Progenitor cell of endocrine pancreas (in vitro differentiated cells): ENCODE results near the gene AKR1B15. TPM values are rescaled to one million over a fixed set of nuclear protein-coding genes. Genes with fewer than 3 reads are reported as not detected.

Source experiments
- DNase-seq: peaks from one replicate; pipeline ENCODE4 v3.0.0; 2021; ENCODE audit warnings: low spot score; ENCODE audit not compliant: unreplicated experiment
- H3K27ac Mint-ChIP-seq: 2 replicates; pipeline ENCODE4 v1.8.0; 2021; ENCODE audit warnings: mild to moderate bottlenecking, moderate library complexity, mixed read lengths
- H3K27me3 Mint-ChIP-seq: 2 replicates; pipeline ENCODE4 v1.8.0; 2021; ENCODE audit warnings: mixed read lengths
- H3K36me3 Mint-ChIP-seq: 2 replicates; pipeline ENCODE4 v1.8.0; 2022; ENCODE audit warnings: mixed read lengths; ENCODE audit not compliant: insufficient read depth
- H3K4me1 Mint-ChIP-seq: 2 replicates; pipeline ENCODE4 v1.8.0; 2021; ENCODE audit warnings: low read depth, mixed read lengths
- H3K4me3 Mint-ChIP-seq: 2 replicates; pipeline ENCODE4 v1.8.0; 2021; ENCODE audit warnings: low read depth, mild to moderate bottlenecking, moderate library complexity, mixed read lengths
- H3K9me3 Mint-ChIP-seq: 2 replicates; pipeline ENCODE4 v1.8.0; 2021; ENCODE audit warnings: low read depth, mixed read lengths
- CTCF ChIP-seq: fragments of 200-600 bp; sonication (generic); IDR thresholded peaks from one replicate; pipeline ENCODE4 v1.5.0; 2021; ENCODE audit warnings: antibody characterized with exemption, mild to moderate bottlenecking; ENCODE audit not compliant: unreplicated experiment
- long read RNA-seq: library from polyadenylated mRNA; unstranded; transcript quantifications from one replicate; pipeline ENCODE4 v2.0.0, GENCODE V29; 2020
- total RNA-seq: library from RNA; stranded (reverse); gene quantifications from 2 replicates; pipeline ENCODE4 v1.2.1, GENCODE V29; 2021

Gene AKR1B15
- not detected in 2 replicates for total RNA-seq
- long read RNA-seq, result 0 reads

- DNase-seq, result no peak
- H3K9me3 Mint-ChIP-seq, result no peaks in the 10 kb centered on the region
- H3K27me3 Mint-ChIP-seq, result peaks cover 21% of the 10 kb centered on the region
- peak within 1 kb of the TSS; percentile 75 for H3K4me3 Mint-ChIP-seq
- no peak for TF ChIP-seq CTCF
- H3K27ac Mint-ChIP-seq, result no peak within 1 kb of the TSS
- peaks cover 22% of the 10 kb centered on the region for H3K4me1 Mint-ChIP-seq
- H3K36me3 Mint-ChIP-seq, result no peaks in the 10 kb centered on the region
Measured at GRCh38 chr7:134548877-134549276, at the start of gene AKR1B15. TSS of gene AKR1B15 (plus strand) at chr7:134549110. CDS start at chr7:134564620, 15,510 bp downstream.

GRCh38 chr7:134500406-134500805, 48.5 kb upstream of the AKR1B15 start:
- Mint-ChIP-seq H3K4me3 (no peak overlapping the region), H3K36me3 (no peaks in the 10 kb centered on the region), H3K4me1 (no peaks in the 10 kb centered on the region), H3K27me3 (no peaks in the 10 kb centered on the region), H3K27ac (no peak overlapping the region), H3K9me3 (no peaks in the 10 kb centered on the region)
- DNase-seq, result no peak
- no peak for TF ChIP-seq CTCF

GRCh38 chr7:134500982-134501381, 47.9 kb upstream of the AKR1B15 start:
- H3K9me3 Mint-ChIP-seq, result no peaks in the 10 kb centered on the region

GRCh38 chr7:134502463-134503371, 46.2 kb upstream of the AKR1B15 start:
- Mint-ChIP-seq H3K4me3 (no peak overlapping the region), H3K27me3 (no peaks in the 10 kb centered on the region), H3K27ac (no peak overlapping the region), H3K36me3 (no peaks in the 10 kb centered on the region), H3K9me3 (no peaks in the 10 kb centered on the region), H3K4me1 (no peaks in the 10 kb centered on the region)
- DNase-seq, result no peak
- TF ChIP-seq CTCF, result no peak

More at GRCh38 chr7:134500982-134501381, 47.9 kb upstream of the AKR1B15 start:
- Mint-ChIP-seq H3K4me1 (no peaks in the 10 kb centered on the region), H3K27ac (no peak overlapping the region), H3K36me3 (no peaks in the 10 kb centered on the region), H3K4me3 (no peak overlapping the region), H3K27me3 (no peaks in the 10 kb centered on the region)
- TF ChIP-seq CTCF, result no peak
- no peak for DNase-seq

- Mint-ChIP-seq H3K4me3 (no peak overlapping the region), H3K9me3 (no peaks in the 10 kb centered on the region), H3K4me1 (no peaks in the 10 kb centered on the region), H3K27ac (no peak overlapping the region), H3K27me3 (no peaks in the 10 kb centered on the region), H3K36me3 (no peaks in the 10 kb centered on the region)
- DNase-seq, result no peak
- no peak for TF ChIP-seq CTCF
Measured at GRCh38 chr7:134504660-134505164, 44.2 kb upstream of the AKR1B15 start.
